GM12873 (cell line): ENCODE results near the gene ABHD16B.

Experiments used
- TF ChIP-seq, protein P1 (sequence below): IDR thresholded peaks from 2 replicates; pipeline ENCODE4 v1.5.1; 2012; ENCODE audit warnings: low read depth, mild to moderate bottlenecking, moderate library complexity, low read length, control low read depth; ENCODE audit not compliant: insufficient read depth; ENCODE audit errors: missing control alignments

The ABHD16B gene

GRCh38 chr20:63900413-63900812 is 39.1 kb downstream of the ABHD16B start:
- TF ChIP-seq, protein P1, sequence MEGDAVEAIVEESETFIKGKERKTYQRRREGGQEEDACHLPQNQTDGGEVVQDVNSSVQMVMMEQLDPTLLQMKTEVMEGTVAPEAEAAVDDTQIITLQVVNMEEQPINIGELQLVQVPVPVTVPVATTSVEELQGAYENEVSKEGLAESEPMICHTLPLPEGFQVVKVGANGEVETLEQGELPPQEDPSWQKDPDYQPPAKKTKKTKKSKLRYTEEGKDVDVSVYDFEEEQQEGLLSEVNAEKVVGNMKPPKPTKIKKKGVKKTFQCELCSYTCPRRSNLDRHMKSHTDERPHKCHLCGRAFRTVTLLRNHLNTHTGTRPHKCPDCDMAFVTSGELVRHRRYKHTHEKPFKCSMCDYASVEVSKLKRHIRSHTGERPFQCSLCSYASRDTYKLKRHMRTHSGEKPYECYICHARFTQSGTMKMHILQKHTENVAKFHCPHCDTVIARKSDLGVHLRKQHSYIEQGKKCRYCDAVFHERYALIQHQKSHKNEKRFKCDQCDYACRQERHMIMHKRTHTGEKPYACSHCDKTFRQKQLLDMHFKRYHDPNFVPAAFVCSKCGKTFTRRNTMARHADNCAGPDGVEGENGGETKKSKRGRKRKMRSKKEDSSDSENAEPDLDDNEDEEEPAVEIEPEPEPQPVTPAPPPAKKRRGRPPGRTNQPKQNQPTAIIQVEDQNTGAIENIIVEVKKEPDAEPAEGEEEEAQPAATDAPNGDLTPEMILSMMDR: no peak

- TF ChIP-seq, protein P1: no peak
Measured at GRCh38 chr20:63903796-63904561, 42.7 kb downstream of the ABHD16B start.

DNA sequence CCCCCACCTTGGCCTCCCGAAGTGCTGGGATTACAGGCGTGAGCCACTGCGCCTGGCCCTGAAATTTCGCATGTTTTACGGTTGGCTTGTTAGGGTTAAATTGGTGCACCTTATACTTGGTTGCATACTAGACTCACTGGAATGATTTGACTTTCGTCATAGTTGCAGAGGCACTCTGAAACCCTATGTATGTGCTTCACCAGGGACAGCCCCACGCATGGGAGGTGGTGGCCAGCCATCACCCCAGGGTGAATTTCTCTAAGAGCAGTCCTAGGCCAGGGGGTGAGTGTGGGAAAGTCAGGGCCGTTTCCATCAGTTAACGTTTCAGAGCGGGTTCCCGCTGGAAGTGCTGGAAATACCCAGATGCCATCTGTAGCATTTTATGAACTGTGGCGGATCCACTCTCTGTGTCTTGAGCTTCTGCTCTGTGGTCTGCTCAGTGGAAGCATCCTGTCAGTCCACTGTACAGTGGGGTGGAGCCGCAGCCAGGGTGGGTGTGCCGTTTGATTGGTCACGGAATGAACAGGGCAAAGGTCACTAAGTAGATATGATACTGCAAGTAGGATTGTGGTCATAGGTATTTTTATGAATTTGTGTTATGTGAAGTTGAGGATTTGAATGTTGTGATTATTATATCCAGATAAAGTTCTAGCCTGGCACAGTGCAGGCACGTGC is 46.8 kb downstream of the ABHD16B start:
- TF ChIP-seq, protein P1: no peak

DNA sequence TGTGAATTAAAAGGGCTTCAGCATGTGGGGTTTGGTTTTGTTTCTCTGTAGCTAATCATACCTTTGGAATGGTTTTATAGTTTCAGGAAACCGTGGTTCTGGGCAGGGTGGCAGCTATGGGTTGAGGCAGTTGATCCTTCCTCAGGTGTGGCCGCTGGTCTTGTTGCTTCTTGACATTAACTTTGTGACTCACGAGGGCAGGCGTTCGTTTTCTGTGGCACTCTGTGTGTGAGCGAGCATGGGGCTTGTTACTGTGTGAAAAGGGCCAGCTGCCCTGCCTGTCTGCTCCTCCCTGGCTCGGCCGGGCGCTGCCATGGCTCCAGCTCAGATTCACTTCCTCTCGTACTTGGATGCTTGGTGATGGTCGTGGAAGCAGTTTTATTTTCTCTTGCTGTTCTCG is 49.9 kb downstream of the ABHD16B start:
- TF ChIP-seq, protein P1: no peak
